HG03460 (cell line): ENCODE results near the gene GLB1L2.

Source experiments
- ATAC-seq: cut with Tn5 transposase; IDR thresholded peaks from one replicate; pipeline ENCODE4 v1.9.1; 2021; ENCODE audit not compliant: unreplicated experiment

GLB1L2 gene

DNA sequence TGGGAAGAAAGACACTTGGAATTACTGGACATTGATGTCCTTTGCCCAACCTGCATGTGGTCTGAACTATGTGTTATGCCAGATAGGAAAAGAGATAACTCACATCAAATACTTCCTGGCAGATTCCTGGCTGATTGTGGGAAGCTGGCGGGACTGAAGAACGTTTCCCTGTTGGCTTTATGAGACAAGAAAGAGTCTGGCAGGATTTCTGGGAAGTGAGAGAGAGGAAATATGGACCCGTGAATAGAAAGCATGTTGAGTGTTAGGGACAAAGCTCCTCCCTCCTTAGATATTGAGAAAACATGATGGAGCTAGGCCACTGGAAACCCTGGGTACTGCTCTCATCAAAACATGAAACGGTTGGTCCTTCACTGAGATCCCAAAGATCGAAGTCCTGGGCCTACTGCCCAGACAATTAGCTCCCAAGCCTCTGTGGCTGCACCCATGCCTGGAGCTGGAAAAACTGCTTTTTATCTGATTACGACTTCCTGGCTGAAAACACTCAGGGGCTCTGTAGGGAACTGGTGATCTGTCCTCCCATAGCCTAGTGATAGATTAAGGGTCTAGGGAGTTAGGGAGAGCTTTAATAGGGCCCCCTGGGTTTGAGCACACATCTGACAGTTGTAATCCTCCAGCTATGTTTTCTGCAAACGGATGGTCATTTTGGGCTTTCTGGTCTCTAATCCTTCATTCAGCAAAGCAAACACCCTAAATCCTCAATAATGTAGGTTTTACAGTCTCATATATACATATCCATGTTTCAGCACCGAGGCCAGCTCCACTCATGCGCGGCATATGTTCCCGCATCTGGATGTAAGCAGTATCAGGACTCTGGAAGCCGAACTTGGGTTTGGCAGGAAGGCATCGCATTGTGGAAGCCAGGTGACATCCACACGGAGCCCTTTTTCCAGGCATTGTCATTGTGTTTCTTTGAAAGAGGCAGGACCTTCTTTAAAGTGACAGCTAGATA is 86.4 kb downstream of the GLB1L2 start:
- ATAC-seq, result no peak

DNA sequence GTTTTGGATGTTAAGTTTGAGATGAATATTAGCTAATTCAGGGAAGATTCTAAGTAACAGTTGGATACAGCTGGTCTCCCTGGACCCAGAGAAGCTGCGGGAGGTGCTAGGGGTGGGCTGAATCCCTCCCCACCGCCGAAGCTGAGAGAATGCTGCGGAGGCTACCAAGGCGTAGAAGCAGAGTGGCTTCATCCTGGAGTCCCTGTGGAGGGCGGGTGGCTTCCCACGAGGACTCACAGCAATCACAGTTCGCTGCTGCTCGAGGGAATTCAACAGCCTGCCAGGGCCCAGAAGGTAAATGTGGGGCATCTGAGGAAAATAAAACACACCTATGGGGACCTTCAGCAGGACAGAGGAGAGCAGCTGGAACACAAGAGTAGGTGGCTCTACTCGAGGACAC is 91.3 kb downstream of the GLB1L2 start:
- no peak for ATAC-seq

DNA sequence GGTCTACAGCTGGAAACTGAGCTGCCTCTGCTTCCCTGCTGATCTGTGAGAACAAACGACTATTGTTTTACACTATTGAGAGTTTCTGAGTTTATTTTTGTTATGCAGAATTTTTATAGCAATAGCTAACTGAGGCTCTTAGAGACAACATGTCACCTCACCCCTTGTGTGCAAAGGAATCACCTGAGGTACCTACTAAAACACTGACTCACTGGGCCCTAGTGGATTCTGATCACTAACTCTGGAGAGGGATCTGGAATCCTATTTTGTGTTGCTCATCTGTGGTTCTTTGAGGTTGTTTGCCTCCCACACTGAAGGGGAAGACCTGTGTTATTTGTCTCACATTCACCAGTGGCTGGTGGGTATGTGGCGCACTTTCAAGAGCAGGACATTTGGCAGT is 93.6 kb downstream of the GLB1L2 start:
- no peak for ATAC-seq
